ENCODE data around the gene EXOC4.

Gene EXOC4

DNA sequence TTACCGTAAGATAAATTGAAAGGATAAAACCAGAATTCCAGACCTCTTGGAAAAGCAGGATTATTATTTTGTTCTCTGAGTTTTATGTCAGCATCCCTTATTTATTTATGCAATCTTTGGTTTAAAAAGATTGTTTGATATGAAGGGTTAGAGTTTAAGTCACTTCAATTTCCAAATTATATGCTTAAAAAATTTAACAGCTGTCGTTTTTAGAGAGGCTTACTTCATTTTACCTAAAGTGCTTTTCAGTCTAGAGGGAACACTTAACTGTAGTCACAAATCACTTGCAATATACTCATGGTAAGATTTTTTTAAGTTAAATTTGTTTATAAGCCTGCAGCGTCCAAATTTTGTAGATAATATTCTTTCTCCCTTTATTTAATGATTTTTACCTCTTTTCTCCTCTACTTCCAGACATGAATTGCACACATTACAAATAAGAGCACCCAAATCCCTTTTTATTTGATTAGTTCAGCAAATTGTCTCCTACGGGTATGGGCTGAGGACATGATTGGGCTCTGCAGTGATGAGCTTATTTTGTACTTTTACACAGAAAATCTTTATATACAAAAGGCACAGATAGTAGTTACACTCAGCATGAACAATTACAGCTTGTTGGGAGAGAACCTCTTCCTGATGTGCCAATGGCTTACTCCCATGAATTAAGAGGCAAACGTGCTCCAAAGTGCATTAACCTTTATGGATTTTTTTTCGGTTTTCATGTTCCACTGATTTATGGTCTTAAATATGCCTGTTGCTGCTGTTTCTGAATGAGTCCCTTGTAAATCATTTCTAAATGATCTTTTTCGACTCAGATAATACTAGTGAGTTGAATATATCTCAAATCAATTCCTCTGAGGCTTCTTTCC, 555.0 kb downstream of the EXOC4 start:
- DNase-seq = no peak

DNA sequence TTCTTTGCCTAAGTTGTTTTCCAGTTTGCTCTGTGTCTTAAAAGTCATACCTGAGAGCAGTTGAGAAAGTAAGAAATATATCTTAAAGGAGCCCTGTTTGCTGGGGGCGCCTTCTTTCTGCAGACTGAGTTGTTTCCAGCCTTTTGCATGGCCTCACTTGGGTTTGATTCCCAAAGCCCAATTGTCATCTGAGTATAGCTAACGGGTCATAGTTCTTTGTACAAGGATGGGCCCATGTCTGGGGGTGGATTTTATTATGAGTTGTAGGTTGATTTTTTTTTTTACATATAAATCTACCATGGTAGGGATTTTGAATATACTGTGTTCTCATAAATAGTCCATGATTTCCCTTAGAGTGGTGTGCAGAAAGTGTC, 555.6 kb downstream of the EXOC4 start:
- no peak for DNase-seq

- DNase-seq = no peak
These were observed 560.0 kb downstream of the EXOC4 start for GRCh38 chr7:133812877-133813276.

GRCh38 chr7:133815611-133816210, 562.8 kb downstream of the EXOC4 start:
- no peak for DNase-seq

DNA sequence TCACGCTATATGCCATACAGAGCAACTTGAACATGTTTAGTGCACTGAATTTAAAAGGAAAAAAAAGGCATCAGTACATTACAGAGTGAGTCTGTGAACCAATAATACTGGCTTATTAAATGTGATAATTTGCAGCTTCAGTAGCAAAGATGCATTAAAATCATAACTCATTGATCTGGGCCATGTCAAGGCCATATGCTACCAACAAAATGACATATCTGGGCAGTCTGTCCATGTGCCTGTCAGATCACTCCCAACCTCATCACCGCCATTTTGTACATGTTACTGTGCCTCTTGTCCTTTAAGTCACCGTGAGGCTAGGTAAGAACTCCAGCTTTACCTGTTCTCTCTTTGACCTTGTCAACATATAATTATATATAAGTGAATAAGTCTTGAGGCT, 566.8 kb downstream of the EXOC4 start:
- no peak for DNase-seq

GRCh38 chr7:133820584-133820983, 567.7 kb downstream of the EXOC4 start:
- DNase-seq = no peak

DNA sequence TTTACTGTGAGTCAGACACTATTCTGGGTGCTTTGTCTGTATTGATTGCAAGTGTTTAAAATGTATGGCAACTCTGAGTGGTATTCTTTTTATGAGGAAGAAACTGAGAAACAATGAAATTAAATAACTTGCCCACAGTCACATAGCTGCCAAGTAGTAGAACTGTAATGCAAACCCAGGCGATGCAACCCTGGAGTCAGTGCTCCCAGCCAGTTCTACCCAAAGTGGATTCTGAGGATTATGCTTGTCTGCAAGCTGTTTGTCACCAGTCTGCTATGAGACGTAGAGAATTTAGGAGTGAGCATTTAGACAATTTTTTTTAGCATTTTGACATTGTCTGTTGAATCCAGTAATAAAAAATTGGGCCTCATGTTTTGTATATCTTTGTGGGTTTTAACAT, 568.3 kb downstream of the EXOC4 start:
- DNase-seq = no peak

DNA sequence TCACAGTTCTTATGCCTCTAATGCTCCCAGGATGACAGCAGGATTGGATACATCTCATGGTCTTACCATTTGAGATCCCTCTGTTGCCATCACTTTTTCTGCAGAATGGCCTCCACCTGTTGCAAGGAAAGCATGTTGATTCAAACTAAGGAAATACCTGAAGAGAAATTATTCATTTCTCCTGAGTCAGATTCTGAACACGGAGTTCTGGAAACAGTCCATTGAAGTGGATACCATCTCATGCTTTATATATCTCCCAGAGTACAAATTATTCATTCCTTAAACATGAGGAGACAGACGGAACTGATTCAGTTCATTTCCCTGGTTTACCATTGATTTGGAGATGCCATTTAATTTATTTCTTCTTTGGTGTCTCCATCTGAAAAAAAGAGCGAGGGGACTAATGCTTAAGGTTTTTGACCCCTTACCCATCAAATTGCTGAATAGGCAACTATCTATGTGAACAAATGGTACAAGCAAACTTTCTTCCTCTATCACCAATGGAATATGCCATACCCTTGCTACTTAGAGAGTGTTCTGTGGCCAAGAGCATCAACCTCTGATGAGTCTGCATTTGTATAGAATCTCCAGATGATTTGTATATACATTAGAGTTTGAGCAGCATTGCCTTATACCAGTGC, 569.2 kb downstream of the EXOC4 start:
- no peak for DNase-seq

DNA sequence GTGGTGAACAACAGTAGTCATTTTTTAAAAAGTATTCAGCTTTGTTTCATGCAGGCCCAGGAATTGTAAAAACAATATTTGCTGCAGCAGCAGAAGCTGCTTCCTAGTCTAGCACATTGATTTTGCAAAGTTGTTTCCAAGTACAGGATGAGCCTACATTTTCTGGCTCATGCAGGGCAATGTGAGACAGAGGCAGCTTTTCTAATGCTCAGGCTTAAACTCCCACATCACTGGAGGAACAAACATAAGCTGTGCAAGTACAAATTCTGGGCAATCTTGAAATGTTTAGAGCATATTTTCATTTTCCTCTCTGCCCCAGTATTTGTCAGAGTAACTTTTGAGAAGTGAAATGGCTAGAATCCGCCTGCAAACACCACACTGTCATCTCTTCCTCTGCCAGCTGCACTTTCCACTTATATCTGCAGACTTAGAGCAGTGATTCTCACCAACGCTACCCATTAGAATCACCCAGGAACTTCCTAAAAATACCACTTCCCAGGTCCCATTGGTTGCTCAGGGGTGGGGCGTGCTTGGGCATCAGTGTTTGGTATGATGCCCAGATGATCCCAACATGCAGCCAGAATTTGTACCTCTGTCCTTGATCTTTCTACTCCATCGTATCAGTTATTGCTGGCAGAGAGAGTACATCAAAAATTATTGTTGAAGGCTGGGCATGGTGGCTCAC, 570.1 kb downstream of the EXOC4 start:
- no peak for DNase-seq

DNA sequence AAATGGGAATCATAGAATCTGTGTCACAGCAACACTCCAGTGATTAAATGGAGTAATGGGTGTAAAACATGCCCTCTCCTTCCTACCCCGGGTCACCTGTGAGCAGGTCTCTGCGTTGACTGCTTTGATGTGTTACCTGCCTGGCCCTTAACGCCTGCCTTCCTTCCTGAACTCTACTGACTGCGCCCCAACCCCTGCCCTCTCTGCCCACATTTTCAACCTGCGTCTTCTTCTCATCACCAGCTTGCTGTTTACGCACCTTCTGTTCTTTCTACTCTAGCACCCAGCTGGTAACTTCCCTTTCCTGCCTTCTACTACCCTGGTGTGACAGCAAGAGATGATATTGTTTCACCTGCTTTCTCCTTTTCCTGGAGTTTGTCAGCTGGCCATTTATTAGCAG, 571.3 kb downstream of the EXOC4 start:
- DNase-seq = no peak

- DNase-seq = no peak
These were observed 575.1 kb downstream of the EXOC4 start for GRCh38 chr7:133827707-133828623.

DNA sequence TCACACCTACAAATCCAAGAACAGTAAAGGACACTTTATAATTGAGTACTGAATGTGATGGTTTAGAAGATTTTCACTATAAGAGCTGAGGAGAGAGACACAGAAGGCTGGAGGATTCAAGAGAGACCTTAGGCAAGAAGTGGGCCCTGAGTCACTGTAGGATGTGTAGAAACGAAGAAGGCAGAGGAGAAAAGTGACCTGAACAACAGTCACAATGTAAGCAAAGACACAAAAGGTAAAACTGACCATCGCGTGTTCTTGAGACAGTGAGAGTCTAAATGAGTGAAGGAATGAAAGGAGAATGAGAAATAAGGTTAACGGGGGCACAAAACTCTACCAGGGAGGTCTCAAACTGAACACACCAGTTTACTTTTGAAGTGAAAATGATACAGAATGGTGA, 576.0 kb downstream of the EXOC4 start:
- no peak for DNase-seq

DNA sequence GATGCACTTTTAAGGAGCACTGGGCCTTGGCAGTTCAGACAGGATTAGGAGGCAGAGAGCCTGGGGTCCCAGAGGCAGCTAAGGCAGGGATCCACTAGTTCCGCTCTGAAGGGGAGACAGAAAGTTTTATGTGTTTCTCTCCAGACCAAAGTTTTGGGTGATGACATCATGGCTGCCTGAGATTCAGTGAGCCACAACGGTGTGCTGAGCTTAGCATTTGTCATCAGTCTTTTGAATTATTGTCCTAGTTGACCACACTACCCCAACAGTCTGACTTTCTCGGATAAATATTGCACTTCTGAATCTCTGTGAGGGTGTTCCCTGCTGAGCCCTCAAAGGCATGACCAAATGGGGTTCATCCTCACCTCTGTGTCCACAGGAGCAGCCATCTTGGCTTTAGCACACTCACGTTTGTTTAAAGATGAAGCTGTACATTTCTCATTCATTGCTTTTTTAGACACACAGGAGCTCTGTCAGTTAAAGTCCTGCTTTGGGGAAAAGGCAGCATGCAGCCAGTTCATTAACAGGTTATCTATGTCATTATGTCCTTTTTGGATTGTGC, 576.5 kb downstream of the EXOC4 start:
- peak; percentile 25 for DNase-seq

DNA sequence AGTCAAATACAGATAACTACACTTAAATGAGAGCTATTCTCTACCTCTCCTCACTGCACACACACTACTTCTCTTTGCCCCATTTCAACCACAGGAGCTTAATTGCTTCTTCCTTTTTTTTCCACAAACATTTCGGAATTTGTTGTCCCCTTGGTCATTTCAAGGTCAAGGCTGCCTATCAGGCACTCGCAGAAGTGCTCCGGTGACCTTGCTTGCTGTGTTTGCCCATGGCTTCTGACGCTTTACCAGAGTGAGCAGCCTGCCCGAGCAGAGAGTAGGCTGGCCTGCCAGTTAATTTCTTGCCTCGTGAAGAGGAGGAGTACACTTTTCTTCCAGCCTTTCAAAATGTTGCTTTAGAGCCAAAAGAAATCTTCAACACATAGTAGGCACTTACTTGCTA, 577.2 kb downstream of the EXOC4 start:
- DNase-seq = no peak

- DNase-seq = no peak
These were observed 583.8 kb downstream of the EXOC4 start for GRCh38 chr7:133836666-133837065.

GRCh38 chr7:133837224-133837623, 584.3 kb downstream of the EXOC4 start:
- no peak for DNase-seq

GRCh38 chr7:133839121-133839520, 586.2 kb downstream of the EXOC4 start:
- no peak for DNase-seq

- DNase-seq = no peak
These were observed 590.5 kb downstream of the EXOC4 start for GRCh38 chr7:133843341-133843740.

- no peak for DNase-seq
These were observed 592.1 kb downstream of the EXOC4 start for GRCh38 chr7:133845005-133845404.

GRCh38 chr7:133846203-133846945, 593.5 kb downstream of the EXOC4 start:
- no peak for DNase-seq

Data from amniotic stem cell (primary cell).